Ascending aorta (tissue), 2 donors: ENCODE data around the gene MBD4. TPM values are rescaled to one million over a fixed set of nuclear protein-coding genes. Genes with fewer than 3 reads are reported as not detected.
A peak's percentile ranks its signal among the peaks of the same experiment; 100 is the strongest.

Experiments used
- DNase-seq, 2 donors: peaks; one replicate each; pipeline ENCODE4 v3.0.0-alpha.2; 2019; ENCODE audit warnings: low spot score in 2 of 2
- H3K27ac ChIP-seq, 2 donors: fragments of 200-600 bp; sonication (generic); one replicate each; pipeline ENCODE4 v1.5.1; 2016 to 2017; ENCODE audit warnings: mild to moderate bottlenecking in 1 of 2
- H3K27me3 ChIP-seq: fragments of 200-600 bp; sonication (generic); one replicate; pipeline ENCODE4 v1.5.1; 2017
- H3K36me3 ChIP-seq, 2 donors: fragments of 200-600 bp; sonication (generic); one replicate each; pipeline ENCODE4 v1.5.1; 2016
- H3K4me1 ChIP-seq, 2 donors: fragments of 200-600 bp; sonication (generic); one replicate each; pipeline ENCODE4 v1.5.1; 2016 to 2017; ENCODE audit warnings: mild to moderate bottlenecking in 1 of 2
- H3K4me3 ChIP-seq, 2 donors: fragments of 200-600 bp; sonication (generic); one replicate each; pipeline ENCODE4 v1.5.1; 2016 to 2017; ENCODE audit warnings: mild to moderate bottlenecking in 1 of 2
- H3K9me3 ChIP-seq, 2 donors: fragments of 200-600 bp; sonication (generic); one replicate each; pipeline ENCODE4 v1.5.1; 2016
- CTCF ChIP-seq, 3 experiments: fragments of 200-600 bp in 2 of 3; fragments of 450-650 bp in 1 of 3; sonication (generic) in 2 of 3; IDR thresholded peaks; one replicate each; pipeline ENCODE4 v1.5.1; 2016 to 2019; ENCODE audit warnings: antibody characterized with exemption in 3 of 3, mild to moderate bottlenecking in 1 of 3, moderate library complexity in 1 of 3
- intact Hi-C: fragments of 100-400 bp; cut with DNase I; formaldehyde crosslinking; loops from one replicate; pipeline ENCODE4 v1.15.1; 2023
- total RNA-seq: library from RNA; depleted of rRNA; stranded (reverse); fragments of >200 nt; gene quantifications from one replicate; pipeline ENCODE4 v1.1.0, GENCODE V29; 2016

The MBD4 gene
- total RNA-seq, 1 donor from 2014 or later = 57.6 TPM

- intact Hi-C loops = loop anchor here (5.0 kb wide), 1 partner anchor 549 kb away; no protein-coding TSS in a partner anchor
- H3K27ac ChIP-seq = no peak overlapping the region
- H3K4me1 ChIP-seq = no peaks in the 10 kb centered on the region
- H3K27me3 ChIP-seq = no peaks in the 10 kb centered on the region
- no peak overlapping the region for H3K4me3 ChIP-seq
- H3K9me3 ChIP-seq = no peaks in the 10 kb centered on the region
- DNase-seq = no peak
- H3K36me3 ChIP-seq = peaks cover 6 to 9% of the 10 kb centered on the region in 2 donors
- TF ChIP-seq CTCF (IDR thresholded peaks at IDR 0.05) = peak; percentile 54 to 68 (median 55)
These were observed 56.4 kb downstream of the MBD4 start for GRCh38 chr3:129383292-129383860.

GRCh38 chr3:129382366-129382765 is 57.4 kb downstream of the MBD4 start:
- no peak overlapping the region for H3K27ac ChIP-seq
- no peak overlapping the region for H3K4me3 ChIP-seq
- peaks cover 3 to 6% of the 10 kb centered on the region in 2 donors for H3K36me3 ChIP-seq
- no peaks in the 10 kb centered on the region for H3K27me3 ChIP-seq
- TF ChIP-seq CTCF (IDR thresholded peaks at IDR 0.05) = no peak
- intact Hi-C loops = loop anchor here (5.0 kb wide), 1 partner anchor 550 kb away; no protein-coding TSS in a partner anchor
- H3K9me3 ChIP-seq = no peaks in the 10 kb centered on the region
- DNase-seq = no peak
- H3K4me1 ChIP-seq = no peaks in the 10 kb centered on the region

Other genes with a start within 250 kb of the MBD4 start
- gene COPG1, start 190.3 kb downstream of the MBD4 start, total RNA-seq = 224 TPM
- gene HMCES, start 161.1 kb downstream of the MBD4 start, total RNA-seq = 11.2 TPM
- not detected for gene EFCAB12, start 11.3 kb downstream of the MBD4 start, total RNA-seq
- 51.1 TPM for gene IFT122, start 276 bp upstream of the MBD4 start, total RNA-seq
- gene RHO, start 88.7 kb upstream of the MBD4 start, total RNA-seq = not detected
- gene H1-8, start 103.2 kb upstream of the MBD4 start, total RNA-seq = not detected
- 407 TPM for gene PLXND1, start 166.7 kb upstream of the MBD4 start, total RNA-seq